ENCODE data around the gene BHMT.

DNA sequence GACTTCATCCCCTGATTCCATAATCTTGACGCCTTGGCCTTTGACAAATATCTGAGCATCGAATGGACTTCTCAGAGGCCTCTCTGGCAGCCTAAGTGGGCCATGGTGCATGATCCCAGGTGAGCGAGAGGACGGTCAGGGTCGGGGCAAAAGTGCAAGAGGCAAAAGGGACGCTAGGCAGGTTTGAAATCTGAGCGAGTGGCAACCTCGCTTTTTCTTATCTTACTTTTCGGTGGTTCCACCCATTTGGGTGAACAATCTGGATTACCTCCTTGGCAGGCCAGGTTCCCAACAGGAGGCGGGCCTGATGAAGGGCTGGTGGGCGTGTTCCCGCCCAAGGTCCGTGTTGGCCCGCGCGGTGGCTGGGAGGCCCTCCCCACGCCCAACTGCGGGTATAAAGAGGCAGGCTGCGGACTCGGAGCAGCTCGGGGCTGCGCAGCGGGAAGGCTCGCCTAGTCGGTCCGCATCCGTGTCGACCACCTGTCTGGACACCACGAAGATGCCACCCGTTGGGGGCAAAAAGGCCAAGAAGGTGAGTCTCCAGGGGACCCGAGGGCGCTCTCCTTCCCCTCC lies at the start of gene BHMT:
- TF ChIP-seq, protein P1, sequence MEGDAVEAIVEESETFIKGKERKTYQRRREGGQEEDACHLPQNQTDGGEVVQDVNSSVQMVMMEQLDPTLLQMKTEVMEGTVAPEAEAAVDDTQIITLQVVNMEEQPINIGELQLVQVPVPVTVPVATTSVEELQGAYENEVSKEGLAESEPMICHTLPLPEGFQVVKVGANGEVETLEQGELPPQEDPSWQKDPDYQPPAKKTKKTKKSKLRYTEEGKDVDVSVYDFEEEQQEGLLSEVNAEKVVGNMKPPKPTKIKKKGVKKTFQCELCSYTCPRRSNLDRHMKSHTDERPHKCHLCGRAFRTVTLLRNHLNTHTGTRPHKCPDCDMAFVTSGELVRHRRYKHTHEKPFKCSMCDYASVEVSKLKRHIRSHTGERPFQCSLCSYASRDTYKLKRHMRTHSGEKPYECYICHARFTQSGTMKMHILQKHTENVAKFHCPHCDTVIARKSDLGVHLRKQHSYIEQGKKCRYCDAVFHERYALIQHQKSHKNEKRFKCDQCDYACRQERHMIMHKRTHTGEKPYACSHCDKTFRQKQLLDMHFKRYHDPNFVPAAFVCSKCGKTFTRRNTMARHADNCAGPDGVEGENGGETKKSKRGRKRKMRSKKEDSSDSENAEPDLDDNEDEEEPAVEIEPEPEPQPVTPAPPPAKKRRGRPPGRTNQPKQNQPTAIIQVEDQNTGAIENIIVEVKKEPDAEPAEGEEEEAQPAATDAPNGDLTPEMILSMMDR (IDR thresholded peaks at IDR 0.05; ENCODE audit: low read depth, low read length, missing input control), result no peak
- TF ChIP-seq, protein P2, sequence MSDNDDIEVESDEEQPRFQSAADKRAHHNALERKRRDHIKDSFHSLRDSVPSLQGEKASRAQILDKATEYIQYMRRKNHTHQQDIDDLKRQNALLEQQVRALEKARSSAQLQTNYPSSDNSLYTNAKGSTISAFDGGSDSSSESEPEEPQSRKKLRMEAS (IDR thresholded peaks at IDR 0.05), result peak; percentile 60
